Lower lobe of right lung (tissue), 2 donors: ENCODE results near the gene NELFCD. TPM values are rescaled to one million over a fixed set of nuclear protein-coding genes. Genes with fewer than 3 reads are reported as not detected.

Source experiments
- ATAC-seq, 2 donors: fragments of 200-7000 bp; cut with Tn5 transposase; one replicate each; pipeline ENCODE4 v1.9.1; 2020 to 2022; ENCODE audit warnings: mild to moderate bottlenecking in 2 of 2, moderate library complexity in 2 of 2
- DNase-seq: peaks from one replicate; pipeline ENCODE4 v3.0.0-alpha.2; 2020
- H3K27ac ChIP-seq: fragments of 200-600 bp; one replicate; pipeline ENCODE4 v1.8.0; 2022
- H3K27me3 ChIP-seq: fragments of 200-600 bp; one replicate; pipeline ENCODE4 v1.8.0; 2022; ENCODE audit warnings: low read depth
- H3K36me3 ChIP-seq: fragments of 200-600 bp; one replicate; pipeline ENCODE4 v1.8.0; 2022; ENCODE audit warnings: mild to moderate bottlenecking
- H3K4me1 ChIP-seq: fragments of 200-600 bp; one replicate; pipeline ENCODE4 v1.8.0; 2022
- H3K4me3 ChIP-seq: fragments of 200-600 bp; one replicate; pipeline ENCODE4 v1.8.0; 2022; ENCODE audit warnings: mild to moderate bottlenecking
- H3K9me3 ChIP-seq: fragments of 200-600 bp; one replicate; pipeline ENCODE4 v1.8.0; 2022
- intact Hi-C: fragments of 100-400 bp; cut with DNase I; formaldehyde crosslinking; loops from one replicate; pipeline ENCODE4 v1.11.0; 2022
- total RNA-seq: library from RNA; stranded (reverse); fragmentation: NEBNext Ultra II Directional; extraction: Animal tissue kit (Norgen Biotek cat#: 25700); gene quantifications from one replicate; pipeline ENCODE4 v1.2.1, GENCODE V29; 2021
- TF ChIP-seq, protein P1 (sequence below): fragments of 200-600 bp; IDR thresholded peaks from one replicate; pipeline ENCODE4 v1.8.0; 2022; ENCODE audit warnings: antibody characterized with exemption, mild to moderate bottlenecking
- donor health status: DM: no; HTN: yes; CAD: no; lungs with severe emphysema.

The NELFCD gene
- total RNA-seq, 1 donor from 2014 or later: 54.1 TPM

- TF ChIP-seq, protein P1, sequence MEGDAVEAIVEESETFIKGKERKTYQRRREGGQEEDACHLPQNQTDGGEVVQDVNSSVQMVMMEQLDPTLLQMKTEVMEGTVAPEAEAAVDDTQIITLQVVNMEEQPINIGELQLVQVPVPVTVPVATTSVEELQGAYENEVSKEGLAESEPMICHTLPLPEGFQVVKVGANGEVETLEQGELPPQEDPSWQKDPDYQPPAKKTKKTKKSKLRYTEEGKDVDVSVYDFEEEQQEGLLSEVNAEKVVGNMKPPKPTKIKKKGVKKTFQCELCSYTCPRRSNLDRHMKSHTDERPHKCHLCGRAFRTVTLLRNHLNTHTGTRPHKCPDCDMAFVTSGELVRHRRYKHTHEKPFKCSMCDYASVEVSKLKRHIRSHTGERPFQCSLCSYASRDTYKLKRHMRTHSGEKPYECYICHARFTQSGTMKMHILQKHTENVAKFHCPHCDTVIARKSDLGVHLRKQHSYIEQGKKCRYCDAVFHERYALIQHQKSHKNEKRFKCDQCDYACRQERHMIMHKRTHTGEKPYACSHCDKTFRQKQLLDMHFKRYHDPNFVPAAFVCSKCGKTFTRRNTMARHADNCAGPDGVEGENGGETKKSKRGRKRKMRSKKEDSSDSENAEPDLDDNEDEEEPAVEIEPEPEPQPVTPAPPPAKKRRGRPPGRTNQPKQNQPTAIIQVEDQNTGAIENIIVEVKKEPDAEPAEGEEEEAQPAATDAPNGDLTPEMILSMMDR: no peak
- Histone ChIP-seq H3K9me3 (no peaks in the 10 kb centered on the region), H3K27me3 (no peaks in the 10 kb centered on the region), H3K4me3 (no peak overlapping the region), H3K36me3 (peaks cover 55% of the 10 kb centered on the region), H3K4me1 (peaks cover 48% of the 10 kb centered on the region), H3K27ac (no peak overlapping the region)
- ATAC-seq (no peak), DNase-seq (no peak)
- intact Hi-C loops: no loop called here
Observed at GRCh38 chr20:59002874-59003399, 21.9 kb downstream of the NELFCD start.

GRCh38 chr20:59003836-59004492, 22.9 kb downstream of the NELFCD start:
- ATAC-seq (no peak), DNase-seq (no peak)
- peaks cover 52% of the 10 kb centered on the region for H3K4me1 ChIP-seq
- H3K4me3 ChIP-seq: peak overlapping the region; percentile 91
- no peaks in the 10 kb centered on the region for H3K27me3 ChIP-seq
- peaks cover 45% of the 10 kb centered on the region for H3K36me3 ChIP-seq
- H3K9me3 ChIP-seq: no peaks in the 10 kb centered on the region
- intact Hi-C loops: no loop called here
- H3K27ac ChIP-seq: peak overlapping the region; percentile 94
- TF ChIP-seq, protein P1: no peak

- Histone ChIP-seq H3K9me3 (no peaks in the 10 kb centered on the region), H3K4me1 (peaks cover 52% of the 10 kb centered on the region), H3K27ac (peak overlapping the region; percentile 94), H3K4me3 (peak overlapping the region; percentile 91), H3K27me3 (no peaks in the 10 kb centered on the region), H3K36me3 (peaks cover 40% of the 10 kb centered on the region)
- intact Hi-C loops: no loop called here
- DNase-seq: peak; percentile 84
- ATAC-seq: no peak
- TF ChIP-seq, protein P1: no peak
Observed at GRCh38 chr20:59004493-59004762, 23.4 kb downstream of the NELFCD start.

- ATAC-seq: peak; percentile 65 to 82
- Histone ChIP-seq H3K9me3 (no peaks in the 10 kb centered on the region), H3K4me1 (peaks cover 55% of the 10 kb centered on the region), H3K4me3 (peak overlapping the region; percentile 91), H3K27me3 (no peaks in the 10 kb centered on the region), H3K27ac (peak overlapping the region; percentile 94), H3K36me3 (peaks cover 37% of the 10 kb centered on the region)
- TF ChIP-seq, protein P1: no peak
- intact Hi-C loops: no loop called here
- peak; percentile 87 for DNase-seq
Observed at GRCh38 chr20:59004763-59005522, 23.9 kb downstream of the NELFCD start.

- Histone ChIP-seq H3K4me3 (peak overlapping the region; percentile 91), H3K36me3 (peaks cover 30% of the 10 kb centered on the region), H3K27me3 (no peaks in the 10 kb centered on the region), H3K4me1 (peaks cover 62% of the 10 kb centered on the region), H3K9me3 (no peaks in the 10 kb centered on the region), H3K27ac (peak overlapping the region; percentile 94)
- intact Hi-C loops: no loop called here
- TF ChIP-seq, protein P1: no peak
- DNase-seq (no peak), ATAC-seq (no peak)
Observed at GRCh38 chr20:59005523-59006166, 24.6 kb downstream of the NELFCD start.
